ENCODE results near the gene HTR2C. TPM values are rescaled to one million over a fixed set of nuclear protein-coding genes. Genes with fewer than 3 reads are reported as not detected.

The HTR2C gene
- total and polyA plus RNA-seq, 2 of the 13 experiments (the other 11 are each of a cell fraction or from before 2014, with no cell fraction given) = 0.01 TPM; not detected in 1

GRCh38 chrX:114712466-114712865, 128.6 kb downstream of the HTR2C start (continued):
- TF ChIP-seq AHR (CRISPR knock-in tag; IDR thresholded peaks at IDR 0.05) (no peak), ZNF687 (CRISPR knock-in tag; IDR thresholded peaks at IDR 0.05) (no peak), ZNF562 (CRISPR knock-in tag; IDR thresholded peaks at IDR 0.05; ENCODE audit: borderline replicate concordance) (no peak), NFE2L2 (IDR thresholded peaks at IDR 0.05; ENCODE audit: low read length) (no peak), ZNF740 (CRISPR knock-in tag; IDR thresholded peaks at IDR 0.05) (no peak), KMT2B (CRISPR knock-in tag; IDR thresholded peaks at IDR 0.05) (no peak)
- TF ChIP-seq, protein P1, sequence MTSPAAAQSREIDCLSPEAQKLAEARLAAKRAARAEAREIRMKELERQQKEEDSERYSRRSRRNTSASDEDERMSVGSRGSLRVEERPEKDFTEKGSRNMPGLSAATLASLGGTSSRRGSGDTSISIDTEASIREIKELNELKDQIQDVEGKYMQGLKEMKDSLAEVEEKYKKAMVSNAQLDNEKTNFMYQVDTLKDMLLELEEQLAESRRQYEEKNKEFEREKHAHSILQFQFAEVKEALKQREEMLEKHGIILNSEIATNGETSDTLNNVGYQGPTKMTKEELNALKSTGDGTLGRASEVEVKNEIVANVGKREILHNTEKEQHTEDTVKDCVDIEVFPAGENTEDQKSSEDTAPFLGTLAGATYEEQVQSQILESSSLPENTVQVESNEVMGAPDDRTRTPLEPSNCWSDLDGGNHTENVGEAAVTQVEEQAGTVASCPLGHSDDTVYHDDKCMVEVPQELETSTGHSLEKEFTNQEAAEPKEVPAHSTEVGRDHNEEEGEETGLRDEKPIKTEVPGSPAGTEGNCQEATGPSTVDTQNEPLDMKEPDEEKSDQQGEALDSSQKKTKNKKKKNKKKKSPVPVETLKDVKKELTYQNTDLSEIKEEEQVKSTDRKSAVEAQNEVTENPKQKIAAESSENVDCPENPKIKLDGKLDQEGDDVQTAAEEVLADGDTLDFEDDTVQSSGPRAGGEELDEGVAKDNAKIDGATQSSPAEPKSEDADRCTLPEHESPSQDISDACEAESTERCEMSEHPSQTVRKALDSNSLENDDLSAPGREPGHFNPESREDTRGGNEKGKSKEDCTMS (CRISPR knock-in tag; conservative IDR thresholded peaks at IDR 0.05) = no peak

Data from HepG2 (cell line).